NB4 (cell line): ENCODE data around the gene MGLL.

Experiments used
- DNase-seq: peaks from one replicate; pipeline ENCODE4 v3.0.0; 2010; ENCODE audit warnings: low read depth
- H3K4me3 ChIP-seq: one replicate; pipeline ENCODE4 v1.5.1; 2011; ENCODE audit warnings: mild to moderate bottlenecking, low read depth, low read length, moderate library complexity
- MYC ChIP-seq: IDR thresholded peaks from 2 replicates; pipeline ENCODE4 v1.6.1; 2011; ENCODE audit warnings: low read depth, low read length
- POLR2A ChIP-seq: IDR thresholded peaks from 2 replicates; pipeline ENCODE4 v1.6.1; 2011; ENCODE audit warnings: mild to moderate bottlenecking; ENCODE audit not compliant: insufficient read length; ENCODE audit errors: extremely low read depth
- TF ChIP-seq, protein P1 (sequence below): IDR thresholded peaks from one replicate; pipeline ENCODE4 v1.5.1; 2012; ENCODE audit warnings: low read depth, low read length
- TF ChIP-seq, protein P2 (sequence below): IDR thresholded peaks from 2 replicates; pipeline ENCODE4 v1.6.1; 2011; ENCODE audit warnings: low read depth, low read length

MGLL gene

GRCh38 chr3:127747751-127748521 lies 74.4 kb downstream of the MGLL start:
- H3K4me3 ChIP-seq = no peak overlapping the region
- DNase-seq = peak; percentile 27
- TF ChIP-seq POLR2A = no peak

DNA sequence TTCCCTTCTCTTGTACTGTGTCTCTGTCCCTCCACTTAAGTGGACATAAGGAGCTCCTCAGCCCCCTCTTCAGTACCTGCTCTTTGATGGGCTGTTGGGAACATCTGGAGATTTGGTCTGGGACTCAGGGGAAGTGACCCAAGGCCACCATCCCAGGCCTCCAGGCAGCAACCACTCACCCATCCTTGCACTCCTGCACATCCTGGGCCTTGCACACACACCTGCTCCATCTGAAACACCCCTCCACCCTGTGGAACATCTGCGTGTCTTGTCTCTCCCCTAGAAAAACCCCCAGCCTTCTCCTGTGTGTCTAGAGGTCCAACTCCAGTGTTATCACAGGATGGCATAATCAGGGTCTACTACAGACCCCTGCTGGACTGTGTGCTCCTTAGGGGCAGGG lies 75.2 kb downstream of the MGLL start:
- no peak for DNase-seq
- TF ChIP-seq POLR2A (no peak), MYC (no peak)
- TF ChIP-seq, protein P1, sequence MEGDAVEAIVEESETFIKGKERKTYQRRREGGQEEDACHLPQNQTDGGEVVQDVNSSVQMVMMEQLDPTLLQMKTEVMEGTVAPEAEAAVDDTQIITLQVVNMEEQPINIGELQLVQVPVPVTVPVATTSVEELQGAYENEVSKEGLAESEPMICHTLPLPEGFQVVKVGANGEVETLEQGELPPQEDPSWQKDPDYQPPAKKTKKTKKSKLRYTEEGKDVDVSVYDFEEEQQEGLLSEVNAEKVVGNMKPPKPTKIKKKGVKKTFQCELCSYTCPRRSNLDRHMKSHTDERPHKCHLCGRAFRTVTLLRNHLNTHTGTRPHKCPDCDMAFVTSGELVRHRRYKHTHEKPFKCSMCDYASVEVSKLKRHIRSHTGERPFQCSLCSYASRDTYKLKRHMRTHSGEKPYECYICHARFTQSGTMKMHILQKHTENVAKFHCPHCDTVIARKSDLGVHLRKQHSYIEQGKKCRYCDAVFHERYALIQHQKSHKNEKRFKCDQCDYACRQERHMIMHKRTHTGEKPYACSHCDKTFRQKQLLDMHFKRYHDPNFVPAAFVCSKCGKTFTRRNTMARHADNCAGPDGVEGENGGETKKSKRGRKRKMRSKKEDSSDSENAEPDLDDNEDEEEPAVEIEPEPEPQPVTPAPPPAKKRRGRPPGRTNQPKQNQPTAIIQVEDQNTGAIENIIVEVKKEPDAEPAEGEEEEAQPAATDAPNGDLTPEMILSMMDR = no peak
- TF ChIP-seq, protein P2, sequence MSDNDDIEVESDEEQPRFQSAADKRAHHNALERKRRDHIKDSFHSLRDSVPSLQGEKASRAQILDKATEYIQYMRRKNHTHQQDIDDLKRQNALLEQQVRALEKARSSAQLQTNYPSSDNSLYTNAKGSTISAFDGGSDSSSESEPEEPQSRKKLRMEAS = no peak
- H3K4me3 ChIP-seq = no peak overlapping the region

DNA sequence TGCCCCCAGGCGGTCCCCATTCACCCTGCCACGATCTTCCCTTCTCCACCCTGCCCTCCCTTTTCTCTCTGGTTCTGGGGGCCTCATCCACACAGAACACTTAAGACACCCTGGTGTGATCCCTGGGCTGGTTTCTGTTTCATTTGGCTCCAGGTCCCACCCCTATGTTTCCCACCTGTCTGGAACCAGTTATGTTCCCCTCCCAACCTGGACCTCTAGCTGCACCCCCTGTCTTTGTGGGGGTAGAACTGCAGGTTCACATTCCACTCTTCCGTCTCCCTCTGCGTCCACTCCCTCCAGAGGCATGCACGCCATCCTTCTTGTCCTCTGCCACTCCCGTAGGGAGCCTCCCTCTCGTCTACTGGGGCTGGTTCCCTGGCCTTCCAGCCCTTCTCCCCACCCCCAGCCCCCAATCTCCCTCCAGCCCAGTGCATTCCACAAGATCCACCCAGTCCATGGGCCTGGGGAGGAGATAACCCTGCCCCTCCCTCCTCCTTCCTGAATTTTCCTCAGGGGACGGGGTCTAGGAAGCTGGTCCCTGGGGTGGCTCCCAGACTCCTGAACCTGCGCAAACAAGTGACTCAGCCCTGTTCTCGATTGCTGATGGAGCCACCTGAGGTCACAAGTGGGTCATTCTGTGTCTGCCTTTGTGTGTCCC lies 75.8 kb downstream of the MGLL start:
- H3K4me3 ChIP-seq = no peak overlapping the region
- TF ChIP-seq, protein P2 = no peak
- TF ChIP-seq, protein P1 = no peak
- TF ChIP-seq MYC (no peak), POLR2A (no peak)
- no peak for DNase-seq

- no peak for DNase-seq
- H3K4me3 ChIP-seq = no peak overlapping the region
- TF ChIP-seq POLR2A (no peak), MYC (no peak)
- TF ChIP-seq, protein P1 = no peak
- TF ChIP-seq, protein P2 = no peak
Measured at GRCh38 chr3:127745656-127746399, 76.5 kb downstream of the MGLL start.

GRCh38 chr3:127744875-127745274 lies 77.4 kb downstream of the MGLL start:
- TF ChIP-seq, protein P2 = no peak
- TF ChIP-seq POLR2A = no peak
- TF ChIP-seq MYC = no peak
- TF ChIP-seq, protein P1 = no peak
- DNase-seq = no peak
- H3K4me3 ChIP-seq = no peak overlapping the region

GRCh38 chr3:127744253-127744815 lies 78.0 kb downstream of the MGLL start:
- no peak overlapping the region for H3K4me3 ChIP-seq
- TF ChIP-seq MYC = no peak
- DNase-seq = no peak
